Measurements from ENCODE around the gene ZNF76.

- TF ChIP-seq CTCF (IDR thresholded peaks at IDR 0.05) (no peak), POLR2A (IDR thresholded peaks at IDR 0.05) (no peak)
Measured at GRCh38 chr6:35230950-35231349, 28.6 kb upstream of the ZNF76 start.
